Prostate gland (tissue), 2 donors: ENCODE data around the gene DENND1C. TPM values are rescaled to one million over a fixed set of nuclear protein-coding genes. Genes with fewer than 3 reads are reported as not detected.

Source experiments
- DNase-seq: peaks from one replicate; pipeline ENCODE4 v3.0.0-alpha.2; 2019; ENCODE audit warnings: low spot score
- H3K27ac ChIP-seq, 2 donors: fragments of 200-600 bp; sonication (generic); 2 replicates each; pipeline ENCODE4 v1.5.1; 2017 to 2019
- H3K27me3 ChIP-seq: fragments of 200-600 bp; sonication (generic); replicated peaks from 2 replicates; pipeline ENCODE4 v1.5.1; 2019; ENCODE audit not compliant: insufficient read depth
- H3K36me3 ChIP-seq, 2 donors: fragments of 200-600 bp; sonication (generic); 1 replicate in 1 of 2; 2 replicates in 1 of 2; pipeline versions ENCODE4 v1.5.1 to v1.8.1; 2017 to 2019
- H3K4me1 ChIP-seq: fragments of 200-600 bp; sonication (generic); replicated peaks from 2 replicates; pipeline ENCODE4 v1.5.1; 2019
- H3K4me3 ChIP-seq, 2 donors: fragments of 200-600 bp; sonication (generic); 2 replicates each; pipeline ENCODE4 v1.5.1; 2017 to 2019
- H3K9me3 ChIP-seq: fragments of 200-600 bp; sonication (generic); 2 replicates; pipeline ENCODE4 v1.5.1; 2017
- POLR2A ChIP-seq: fragments of 450-650 bp; IDR thresholded peaks from one replicate; pipeline ENCODE4 v1.6.1; 2016; ENCODE audit warnings: antibody characterized with exemption, mild to moderate bottlenecking
- POLR2AphosphoS5 ChIP-seq: sonication (generic); formaldehyde crosslinking; IDR thresholded peaks from one replicate; pipeline ENCODE4 v1.6.1; 2017; ENCODE audit warnings: antibody characterized with exemption
- WGBS: methylation state at CpG from one replicate; pipeline ENCODE4 v1.1.5; 2018; 5-methylcytosine and 5-hydroxymethylcytosine counted together
- intact Hi-C: fragments of 100-400 bp; cut with DNase I; formaldehyde crosslinking; loops from one replicate; pipeline ENCODE4 v1.14.2; 2022
- total RNA-seq, 2 donors: library from RNA; depleted of rRNA; stranded (reverse); fragments of >200 nt; gene quantifications; one replicate each; pipeline ENCODE4 v1.1.0, GENCODE V29; 2016
- TF ChIP-seq, protein P1 (sequence below), 4 experiments: fragments of 200-600 bp in 2 of 4; fragments of 450-650 bp in 2 of 4; sonication (generic) in 2 of 4; IDR thresholded peaks; 1 replicate in 3 of 4; 2 replicates in 1 of 4; pipeline ENCODE4 v1.5.1; 2016 to 2019; ENCODE audit warnings: antibody characterized with exemption in 4 of 4, mild to moderate bottlenecking in 2 of 4, moderate library complexity in 2 of 4

DENND1C gene
- total RNA-seq, 2 donors from 2014 or later: 0.91 to 1.4 TPM

DNA sequence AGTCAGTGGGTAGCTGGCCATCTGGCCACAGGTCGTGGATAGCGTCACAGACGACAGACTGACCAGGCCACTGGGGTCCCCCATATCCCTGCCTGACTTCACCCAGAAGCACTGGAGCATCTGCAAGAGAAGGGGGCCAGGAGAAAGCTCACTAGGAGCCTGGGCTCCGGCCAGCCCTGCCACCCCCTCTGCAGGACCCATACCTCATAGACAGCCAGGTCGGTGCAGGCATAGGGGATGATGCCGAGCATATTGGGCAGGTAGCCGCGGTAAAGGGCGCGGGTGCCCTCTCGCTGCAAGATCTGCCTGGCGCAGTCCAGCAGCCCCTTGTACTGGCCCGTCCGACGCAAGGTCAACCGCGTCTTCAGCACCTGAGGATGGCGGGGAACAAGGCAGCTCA, 54.5 kb downstream of the DENND1C start:
- 94% methylated on average over 18 of the region's 18 CpGs for WGBS
- no peaks in the 10 kb centered on the region for H3K36me3 ChIP-seq
- no peaks in the 10 kb centered on the region for H3K27me3 ChIP-seq
- intact Hi-C loops: no loop called here
- H3K4me3 ChIP-seq: no peak overlapping the region
- no peak overlapping the region for H3K27ac ChIP-seq
- peaks cover 5% of the 10 kb centered on the region for H3K4me1 ChIP-seq
- TF ChIP-seq POLR2A (no peak), POLR2AphosphoS5 (no peak)
- TF ChIP-seq, protein P1, sequence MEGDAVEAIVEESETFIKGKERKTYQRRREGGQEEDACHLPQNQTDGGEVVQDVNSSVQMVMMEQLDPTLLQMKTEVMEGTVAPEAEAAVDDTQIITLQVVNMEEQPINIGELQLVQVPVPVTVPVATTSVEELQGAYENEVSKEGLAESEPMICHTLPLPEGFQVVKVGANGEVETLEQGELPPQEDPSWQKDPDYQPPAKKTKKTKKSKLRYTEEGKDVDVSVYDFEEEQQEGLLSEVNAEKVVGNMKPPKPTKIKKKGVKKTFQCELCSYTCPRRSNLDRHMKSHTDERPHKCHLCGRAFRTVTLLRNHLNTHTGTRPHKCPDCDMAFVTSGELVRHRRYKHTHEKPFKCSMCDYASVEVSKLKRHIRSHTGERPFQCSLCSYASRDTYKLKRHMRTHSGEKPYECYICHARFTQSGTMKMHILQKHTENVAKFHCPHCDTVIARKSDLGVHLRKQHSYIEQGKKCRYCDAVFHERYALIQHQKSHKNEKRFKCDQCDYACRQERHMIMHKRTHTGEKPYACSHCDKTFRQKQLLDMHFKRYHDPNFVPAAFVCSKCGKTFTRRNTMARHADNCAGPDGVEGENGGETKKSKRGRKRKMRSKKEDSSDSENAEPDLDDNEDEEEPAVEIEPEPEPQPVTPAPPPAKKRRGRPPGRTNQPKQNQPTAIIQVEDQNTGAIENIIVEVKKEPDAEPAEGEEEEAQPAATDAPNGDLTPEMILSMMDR (IDR thresholded peaks at IDR 0.05): no peak
- DNase-seq: no peak
- no peaks in the 10 kb centered on the region for H3K9me3 ChIP-seq

DNA sequence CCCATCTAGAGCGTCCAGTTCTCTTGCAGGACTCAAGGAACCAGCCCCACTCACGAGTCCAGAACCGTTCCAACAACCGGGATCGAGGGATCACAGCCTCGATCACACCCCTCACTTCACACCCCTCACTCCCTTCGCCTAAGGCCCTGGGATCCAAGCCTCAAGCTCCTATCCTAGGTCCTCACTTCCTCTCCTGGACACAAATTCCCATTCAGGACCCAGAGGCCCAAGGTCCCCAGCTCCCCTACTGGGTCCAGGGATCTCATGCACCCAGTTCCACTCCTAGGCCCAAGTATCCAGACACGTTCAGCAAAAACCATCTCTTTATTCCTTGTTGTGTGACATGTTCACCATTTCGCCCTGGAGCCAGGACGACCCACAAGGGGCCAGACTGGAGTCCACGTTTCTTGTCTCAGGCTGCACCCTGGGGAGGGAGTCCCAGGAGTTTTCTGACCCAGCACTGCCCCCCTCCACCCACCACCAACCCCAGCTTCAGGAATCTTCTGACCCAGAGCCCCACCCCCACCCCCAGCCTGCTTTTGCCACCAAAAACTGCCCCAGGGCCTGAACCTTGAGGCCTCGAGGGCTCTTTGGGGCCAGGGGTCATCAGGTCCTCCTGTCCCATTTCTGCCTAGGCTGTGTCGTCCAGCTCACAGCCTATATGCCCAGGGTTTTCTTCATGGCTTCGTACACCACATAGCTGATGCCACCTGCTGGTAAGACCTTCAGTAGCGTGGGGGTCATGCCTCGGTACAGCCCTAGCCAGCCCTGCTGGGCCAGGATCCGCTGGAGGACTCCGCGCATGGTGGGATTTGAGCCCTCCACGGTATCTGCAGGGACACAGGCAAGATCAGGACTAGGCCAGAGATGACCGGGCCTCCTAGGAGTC, 55.6 kb downstream of the DENND1C start:
- DNase-seq: no peak
- intact Hi-C loops: loop anchor here (2.0 kb wide), 1 partner anchor 33 kb away; the partner anchor contains the start of gene GTF2F1

DNA sequence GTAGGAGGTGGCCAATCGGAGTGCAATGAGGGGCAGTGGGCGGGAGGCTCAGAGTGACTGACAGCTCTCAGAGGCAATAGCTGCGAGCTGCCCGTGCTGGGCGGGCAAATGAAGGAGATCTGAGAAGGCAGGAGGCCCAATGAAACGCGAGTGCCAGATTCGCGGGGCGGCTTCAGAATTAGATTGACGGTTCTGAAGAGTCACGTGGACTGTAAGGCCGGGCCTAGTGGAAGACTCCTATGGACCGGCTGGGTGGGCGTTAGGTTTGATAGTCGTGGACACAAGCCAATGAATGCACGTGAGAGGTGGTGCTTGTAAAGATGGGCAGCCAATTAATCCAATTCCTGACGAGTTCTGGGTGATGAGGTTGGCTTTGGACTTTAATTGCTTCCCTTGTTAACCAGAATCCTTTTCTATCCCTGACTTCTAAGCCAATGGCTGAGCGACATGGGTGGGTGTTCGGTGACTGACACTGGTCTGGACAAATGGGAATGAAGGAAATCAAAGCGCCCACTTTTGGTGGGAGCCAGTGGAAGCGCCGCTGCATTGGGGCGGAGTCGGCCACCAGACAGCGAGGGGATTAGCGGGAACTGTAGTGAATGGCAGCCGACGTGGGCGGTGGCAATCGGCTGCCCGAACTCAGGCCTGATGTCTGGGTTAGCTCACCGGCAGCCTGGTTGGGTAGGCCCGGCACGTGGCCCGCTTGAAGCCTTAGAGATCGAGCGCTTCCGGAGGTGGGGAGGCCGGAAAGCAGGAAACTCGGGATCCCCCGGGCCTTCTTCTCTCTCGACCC, 56.5 kb downstream of the DENND1C start:
- intact Hi-C loops: loop anchor here (2.0 to 5.0 kb wide), 2 partner anchors 32 to 153 kb away; partner anchors contain the start of gene GTF2F1
- Histone ChIP-seq H3K9me3 (no peaks in the 10 kb centered on the region), H3K4me1 (peaks cover 5% of the 10 kb centered on the region), H3K4me3 (peak overlapping the region in 1 of 2 donors; percentile 75), H3K27ac (peak overlapping the region; percentile 68 to 73), H3K36me3 (peaks cover 0 to 3% of the 10 kb centered on the region in 2 donors), H3K27me3 (no peaks in the 10 kb centered on the region)
- TF ChIP-seq POLR2AphosphoS5: peak; percentile 90
- no peak for TF ChIP-seq POLR2A
- TF ChIP-seq, protein P1 (IDR thresholded peaks at IDR 0.05): peak in 2 of 4 experiments; percentile 21 to 30
- DNase-seq: peak; percentile 100
- WGBS: 6% methylated on average over 43 of the region's 43 CpGs

More for the DNA sequence above, 55.6 kb downstream of the DENND1C start:
- H3K36me3 ChIP-seq: no peaks in the 10 kb centered on the region
- no peak for TF ChIP-seq POLR2AphosphoS5
- no peak for TF ChIP-seq POLR2A
- TF ChIP-seq, protein P1 (IDR thresholded peaks at IDR 0.05): no peak
- H3K27me3 ChIP-seq: no peaks in the 10 kb centered on the region
- H3K27ac ChIP-seq: peak overlapping the region; percentile 68 to 73
- H3K4me3 ChIP-seq: no peak overlapping the region
- H3K9me3 ChIP-seq: no peaks in the 10 kb centered on the region
- whole genome bisulfite sequencing: 94% methylated on average over 21 of the region's 21 CpGs
- peaks cover 5% of the 10 kb centered on the region for H3K4me1 ChIP-seq

DNA sequence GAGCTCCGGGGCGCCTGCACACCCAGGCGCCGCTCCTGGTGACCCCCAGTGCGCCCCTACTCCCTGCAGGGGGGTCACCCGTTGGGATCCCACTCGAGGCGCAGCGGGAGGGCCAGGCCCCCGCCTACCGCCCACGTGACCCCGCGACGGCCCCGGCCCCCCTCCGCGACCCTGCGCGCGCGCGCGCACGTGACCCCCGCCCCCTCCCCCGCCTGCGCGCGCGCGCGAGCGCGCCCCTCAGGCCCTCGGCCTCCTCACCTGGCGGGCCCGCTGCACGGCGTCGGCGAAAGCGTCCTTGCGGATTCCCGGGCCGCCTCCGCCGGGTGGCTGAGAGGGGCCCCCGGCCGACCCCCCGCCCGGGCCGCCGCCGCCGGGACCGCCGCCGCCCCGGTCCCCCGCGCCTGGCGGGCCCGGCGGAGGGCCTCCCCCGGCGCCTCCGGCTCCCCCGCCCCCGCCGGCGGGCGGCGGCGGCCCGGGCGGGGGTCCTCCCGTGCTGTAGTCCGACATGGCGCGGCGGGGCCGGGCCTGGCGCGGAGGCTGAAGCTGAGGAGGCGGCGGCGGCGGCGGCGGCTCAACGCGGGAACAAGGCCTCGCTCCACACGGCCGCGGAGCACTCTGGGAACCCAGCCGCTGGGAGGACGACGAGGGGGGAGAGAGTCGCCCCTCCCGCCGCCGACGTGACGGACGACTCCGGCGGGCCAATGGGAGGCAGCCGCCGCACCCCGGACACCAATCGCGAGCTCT, 57.2 kb downstream of the DENND1C start, which contains the start of gene KHSRP:
Gene KHSRP, minus strand, starts transcription at position 617 of the 744 bp plus-strand sequence. Its CDS starts 110 bp downstream, at position 507.
- intact Hi-C loops: loop anchor here (2.0 to 5.0 kb wide), 2 partner anchors 32 to 152 kb away; partner anchors contain the start of gene GTF2F1
- TF ChIP-seq, protein P1 (IDR thresholded peaks at IDR 0.05): no peak
- no peak for TF ChIP-seq POLR2AphosphoS5
- TF ChIP-seq POLR2A: peak; percentile 92
- Histone ChIP-seq H3K27ac (peak within 1 kb of the TSS; percentile 73 to 74), H3K36me3 (peaks cover 0 to 11% of the 10 kb centered on the region in 2 donors), H3K9me3 (no peaks in the 10 kb centered on the region), H3K4me3 (peak within 1 kb of the TSS; percentile 73 to 75), H3K4me1 (peaks cover 5% of the 10 kb centered on the region), H3K27me3 (no peaks in the 10 kb centered on the region)
- under 1% methylated on average over 38 of the region's 114 CpGs for WGBS
- no peak for DNase-seq
